ENCODE data around the gene ARHGAP22. TPM values are rescaled to one million over a fixed set of nuclear protein-coding genes. Genes with fewer than 3 reads are reported as not detected.

The ARHGAP22 gene
- total RNA-seq, 2 donors from 2014 or later, result 4.4 to 8.6 TPM

GRCh38 chr10:48412933-48413332 is 191.9 kb downstream of the ARHGAP22 start:
- Histone ChIP-seq H3K27me3 (replicated peaks; ENCODE audit: insufficient read depth) (no peaks in the 10 kb centered on the region), H3K36me3 (peaks cover 0 to 3% of the 10 kb centered on the region in 2 donors), H3K4me1 (replicated peaks) (no peaks in the 10 kb centered on the region), H3K27ac (no peak overlapping the region), H3K9me3 (no peaks in the 10 kb centered on the region), H3K4me3 (no peak overlapping the region)
- WGBS, result 100% methylated on average over 4 of the region's 4 CpGs
- intact Hi-C loops (cut with DNase I), result no loop called here
- no peak for DNase-seq (ENCODE audit: low spot score)
- no peak for TF ChIP-seq POLR2AphosphoS5 (IDR thresholded peaks at IDR 0.05)
- TF ChIP-seq POLR2A (IDR thresholded peaks at IDR 0.05), result no peak
- TF ChIP-seq CTCF (IDR thresholded peaks at IDR 0.05), result no peak

- intact Hi-C loops (cut with DNase I), result no loop called here
- TF ChIP-seq POLR2A (IDR thresholded peaks at IDR 0.05) (no peak), CTCF (IDR thresholded peaks at IDR 0.05) (no peak), POLR2AphosphoS5 (IDR thresholded peaks at IDR 0.05) (no peak)
- WGBS, result 100% methylated on average over 3 of the region's 3 CpGs
- no peaks in the 10 kb centered on the region for H3K9me3 ChIP-seq
- DNase-seq (ENCODE audit: low spot score), result no peak
- H3K4me3 ChIP-seq, result no peak overlapping the region
- H3K27me3 ChIP-seq (replicated peaks; ENCODE audit: insufficient read depth), result no peaks in the 10 kb centered on the region
- H3K36me3 ChIP-seq, result peaks cover 0 to 3% of the 10 kb centered on the region in 2 donors
- H3K4me1 ChIP-seq (replicated peaks), result no peaks in the 10 kb centered on the region
- H3K27ac ChIP-seq, result no peak overlapping the region
These were observed 192.8 kb downstream of the ARHGAP22 start for GRCh38 chr10:48412081-48412480.

- intact Hi-C loops (cut with DNase I), result no loop called here
- WGBS, result 98% methylated on average over 2 of the region's 2 CpGs
- DNase-seq (ENCODE audit: low spot score), result no peak
These were observed 193.4 kb downstream of the ARHGAP22 start for GRCh38 chr10:48411510-48411909.

GRCh38 chr10:48410503-48410902 is 194.4 kb downstream of the ARHGAP22 start:
- intact Hi-C loops (cut with DNase I), result no loop called here

More at GRCh38 chr10:48411510-48411909, 193.4 kb downstream of the ARHGAP22 start:
- Histone ChIP-seq H3K4me1 (replicated peaks) (no peaks in the 10 kb centered on the region), H3K4me3 (no peak overlapping the region), H3K27ac (no peak overlapping the region), H3K36me3 (peaks cover 0 to 3% of the 10 kb centered on the region in 2 donors), H3K9me3 (no peaks in the 10 kb centered on the region), H3K27me3 (replicated peaks; ENCODE audit: insufficient read depth) (no peaks in the 10 kb centered on the region)
- no peak for TF ChIP-seq POLR2AphosphoS5 (IDR thresholded peaks at IDR 0.05)
- TF ChIP-seq CTCF (IDR thresholded peaks at IDR 0.05), result no peak

More at GRCh38 chr10:48410503-48410902, 194.4 kb downstream of the ARHGAP22 start:
- Histone ChIP-seq H3K27ac (no peak overlapping the region), H3K4me3 (no peak overlapping the region), H3K36me3 (peaks cover 0 to 3% of the 10 kb centered on the region in 2 donors), H3K27me3 (replicated peaks; ENCODE audit: insufficient read depth) (no peaks in the 10 kb centered on the region), H3K4me1 (replicated peaks) (no peaks in the 10 kb centered on the region), H3K9me3 (no peaks in the 10 kb centered on the region)
- DNase-seq (ENCODE audit: low spot score), result no peak
- TF ChIP-seq CTCF (IDR thresholded peaks at IDR 0.05), result no peak
- TF ChIP-seq POLR2A (IDR thresholded peaks at IDR 0.05), result no peak
- no peak for TF ChIP-seq POLR2AphosphoS5 (IDR thresholded peaks at IDR 0.05)
- 96% methylated on average over 6 of the region's 6 CpGs for WGBS
